Peyer's patch (tissue), 4 donors: ENCODE measurements around the gene NUBP1. TPM values are rescaled to one million over a fixed set of nuclear protein-coding genes. Genes with fewer than 3 reads are reported as not detected.
A peak's percentile ranks its signal among the peaks of the same experiment; 100 is the strongest.
"Not testable (repeated sequence)": the region's sequence is repeated elsewhere in the genome, so short reads cannot be mapped to it uniquely, and the experiment has no call there.

Experiments
- DNase-seq, 3 donors: peaks; one replicate each; pipeline ENCODE4 v3.0.0-alpha.2; 2017 to 2019
- H3K27ac ChIP-seq, 4 donors: fragments of 200-600 bp; sonication (generic); one replicate each; pipeline ENCODE4 v1.5.1; 2016 to 2019
- H3K27me3 ChIP-seq, 2 donors: fragments of 200-600 bp; sonication (generic); one replicate each; pipeline ENCODE4 v1.5.1; 2019
- H3K36me3 ChIP-seq, 3 donors: fragments of 200-600 bp; sonication (generic); one replicate each; pipeline ENCODE4 v1.5.1; 2016 to 2019
- H3K4me1 ChIP-seq, 4 donors: fragments of 200-600 bp; sonication (generic); one replicate each; pipeline ENCODE4 v1.5.1; 2016 to 2019
- H3K4me3 ChIP-seq, 4 donors: fragments of 200-600 bp; sonication (generic); 1 replicate in 3 of 4; 2 replicates in 1 of 4; pipeline ENCODE4 v1.5.1; 2016 to 2019; ENCODE audit warnings: mild to moderate bottlenecking in 1 of 4
- H3K9me3 ChIP-seq, 4 donors: fragments of 200-600 bp; sonication (generic); one replicate each; pipeline ENCODE4 v1.5.1; 2016 to 2019; ENCODE audit warnings: mild to moderate bottlenecking in 1 of 4
- CTCF ChIP-seq, 6 experiments: fragments of 450-650 bp in 4 of 6; fragments of 200-600 bp in 2 of 6; sonication (generic) in 1 of 6; IDR thresholded peaks; one replicate each; pipeline ENCODE4 v1.5.1; 2017 to 2019; ENCODE audit warnings: antibody characterized with exemption in 6 of 6, mild to moderate bottlenecking in 3 of 6, moderate library complexity in 1 of 6
- POLR2A ChIP-seq, 2 donors: fragments of 450-650 bp; IDR thresholded peaks; one replicate each; pipeline ENCODE4 v1.5.1; 2017; ENCODE audit warnings: antibody characterized with exemption in 2 of 2, mild to moderate bottlenecking in 2 of 2, moderate library complexity in 2 of 2
- total RNA-seq, 4 donors: library from RNA; depleted of rRNA; stranded (reverse); fragments of >200 nt; gene quantifications; one replicate each; pipeline ENCODE4 v1.1.0, GENCODE V29; 2016

The NUBP1 gene
- total RNA-seq, 4 donors from 2014 or later = 18.9 to 31.4 (median 23.9) TPM

DNA sequence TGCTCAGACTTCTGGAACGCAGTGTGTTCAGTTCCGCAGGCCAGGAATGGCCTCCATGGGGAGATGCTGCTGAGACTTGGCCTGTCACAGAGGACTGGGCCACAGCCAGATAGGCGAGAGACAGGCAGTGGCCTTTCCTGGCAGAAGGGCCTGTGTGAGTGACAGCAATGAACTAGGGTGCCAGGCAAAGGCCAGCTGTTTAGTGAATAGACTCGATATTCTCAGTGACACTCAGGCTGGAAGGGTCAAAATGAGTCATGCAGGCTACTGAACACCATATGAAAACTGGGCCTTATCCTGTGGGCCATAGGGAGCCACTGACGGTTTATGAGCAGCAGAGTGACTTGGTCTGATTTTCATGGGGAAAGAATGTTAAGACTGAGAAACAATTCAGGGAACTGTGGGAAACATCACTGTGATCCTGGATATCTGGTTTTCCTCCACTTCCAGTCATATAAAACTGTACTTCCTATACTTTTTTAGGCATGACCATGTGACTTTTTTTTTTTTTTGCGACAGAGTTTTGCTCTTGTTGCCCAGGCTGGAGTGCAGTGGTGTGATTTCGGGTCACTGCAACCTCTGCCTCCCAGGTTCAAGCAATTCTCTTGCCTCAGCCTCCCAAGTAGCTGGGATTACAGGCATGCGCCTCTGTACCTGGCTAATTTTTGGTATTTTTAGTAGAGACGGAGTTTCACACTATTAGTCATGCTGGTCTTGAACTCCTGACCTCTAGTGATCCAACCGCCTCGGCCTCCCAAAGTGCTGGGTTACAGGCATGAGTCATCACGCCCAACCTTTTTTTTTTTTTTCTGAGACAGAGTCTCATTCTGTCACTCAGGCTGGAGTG, 5.2 kb upstream of the NUBP1 start:
- Histone ChIP-seq H3K4me3 (no peak overlapping the region), H3K4me1 (peaks cover 0 to 23% (median 6%) of the 10 kb centered on the region in 4 donors), H3K27me3 (no peaks in the 10 kb centered on the region), H3K9me3 (no peaks in the 10 kb centered on the region), H3K27ac (peak overlapping the region; percentile 4 to 52 (median 45)), H3K36me3 (no peaks in the 10 kb centered on the region)
- TF ChIP-seq CTCF (IDR thresholded peaks at IDR 0.05) (no peak), POLR2A (IDR thresholded peaks at IDR 0.05) (no peak)
- peak in 1 of 3 donors; percentile 63 for DNase-seq

DNA sequence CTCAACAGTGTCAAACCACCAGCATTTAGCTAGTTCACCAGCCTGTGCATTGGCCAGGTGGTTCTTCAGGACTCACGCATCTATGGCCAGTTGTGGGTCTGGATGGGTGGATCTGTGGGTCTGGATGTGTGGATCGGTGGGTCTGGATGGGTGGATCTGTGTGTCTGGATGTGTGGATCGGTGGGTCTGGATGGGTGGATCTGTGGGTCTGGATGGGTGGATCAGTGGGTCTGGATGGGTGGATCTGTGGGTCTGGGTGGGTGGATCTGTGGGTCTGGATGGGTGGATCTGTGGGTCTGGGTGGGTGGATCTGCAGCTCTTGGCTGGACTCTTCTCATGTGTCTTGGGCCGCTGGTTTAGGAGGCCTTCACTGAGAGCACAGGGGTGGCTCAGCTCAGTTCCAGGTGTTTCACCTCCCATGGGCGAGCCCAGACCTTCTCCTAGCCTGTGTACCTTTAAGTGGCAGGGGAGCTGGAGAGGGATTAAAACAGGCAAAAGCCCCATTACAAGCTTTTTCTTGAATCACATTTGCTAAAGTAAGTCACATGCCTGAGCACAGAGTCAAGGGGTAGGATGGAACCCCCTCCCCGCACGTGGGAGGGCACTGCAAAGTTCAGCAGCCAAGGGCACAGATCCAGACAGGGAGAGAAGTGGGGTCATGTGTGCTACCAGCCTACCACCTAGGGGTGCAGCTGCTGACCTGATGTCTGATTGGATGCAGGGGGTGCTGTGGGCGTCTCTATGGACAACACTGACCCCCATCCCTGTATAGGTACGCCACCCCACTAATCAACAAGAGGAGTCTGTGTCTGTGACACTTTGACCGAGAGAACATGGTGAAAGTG, 3.4 kb upstream of the NUBP1 start:
- Histone ChIP-seq H3K27me3 (no peaks in the 10 kb centered on the region), H3K27ac (no peak overlapping the region), H3K36me3 (no peaks in the 10 kb centered on the region), H3K9me3 (no peaks in the 10 kb centered on the region), H3K4me1 (peaks cover 0 to 30% (median 8%) of the 10 kb centered on the region in 4 donors), H3K4me3 (no peak overlapping the region)
- no peak for TF ChIP-seq POLR2A (IDR thresholded peaks at IDR 0.05)
- no peak for TF ChIP-seq CTCF (IDR thresholded peaks at IDR 0.05)
- no peak for DNase-seq

- H3K27me3 ChIP-seq = no peaks in the 10 kb centered on the region
- no peak for TF ChIP-seq POLR2A (IDR thresholded peaks at IDR 0.05)
- no peak for DNase-seq
- peaks cover 0 to 30% (median 8%) of the 10 kb centered on the region in 4 donors for H3K4me1 ChIP-seq
- no peak overlapping the region for H3K4me3 ChIP-seq
- no peaks in the 10 kb centered on the region for H3K36me3 ChIP-seq
- no peak overlapping the region for H3K27ac ChIP-seq
- H3K9me3 ChIP-seq = no peaks in the 10 kb centered on the region
Observed at GRCh38 chr16:10740845-10741208, 2.8 kb upstream of the NUBP1 start.

DNA sequence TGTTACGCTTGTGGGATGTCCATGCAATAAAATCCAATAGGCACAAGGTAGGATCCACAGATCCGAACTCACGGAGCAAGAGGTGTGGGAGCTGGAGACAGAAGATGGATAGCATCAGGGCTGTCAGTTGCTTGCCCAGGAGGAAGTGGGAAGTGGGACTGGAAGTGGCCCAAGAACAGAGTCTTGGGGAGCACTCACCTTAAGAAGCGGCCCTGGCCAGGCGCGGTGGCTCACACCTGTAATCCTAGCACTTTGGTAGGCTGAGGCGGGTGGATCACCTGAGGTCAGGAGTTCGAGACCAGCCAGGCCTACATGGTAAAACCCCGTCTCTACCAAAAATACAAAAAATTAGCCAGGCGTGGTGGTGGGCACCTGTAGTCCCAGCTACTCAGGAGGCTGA, 2.4 kb upstream of the NUBP1 start:
- H3K27ac ChIP-seq, DNase-seq: not testable (repeated sequence)

GRCh38 chr16:10741844-10742243, 1.8 kb upstream of the NUBP1 start:
- Histone ChIP-seq H3K4me1 (peaks cover 0 to 30% (median 8%) of the 10 kb centered on the region in 4 donors), H3K36me3 (no peaks in the 10 kb centered on the region), H3K4me3 (no peak overlapping the region), H3K27ac (no peak overlapping the region), H3K27me3 (no peaks in the 10 kb centered on the region), H3K9me3 (no peaks in the 10 kb centered on the region)
- no peak for DNase-seq
- no peak for TF ChIP-seq POLR2A (IDR thresholded peaks at IDR 0.05)
- no peak for TF ChIP-seq CTCF (IDR thresholded peaks at IDR 0.05)

More for the DNA sequence above, 2.4 kb upstream of the NUBP1 start:
- not testable (repeated sequence) for H3K36me3 ChIP-seq, H3K9me3 ChIP-seq, H3K27me3 ChIP-seq, H3K4me3 ChIP-seq
- H3K4me1 ChIP-seq = peaks cover 0 to 30% (median 8%) of the 10 kb centered on the region in 4 donors

- Histone ChIP-seq H3K9me3 (no peaks in the 10 kb centered on the region), H3K27ac (peak overlapping the region; percentile 92 to 99 (median 94)), H3K36me3 (peaks cover 0 to 12% (median 0%) of the 10 kb centered on the region in 3 donors), H3K27me3 (no peaks in the 10 kb centered on the region), H3K4me1 (peaks cover 0 to 21% (median 2%) of the 10 kb centered on the region in 4 donors), H3K4me3 (peak overlapping the region in 3 of 4 donors; percentile 64 to 67 (median 64))
- DNase-seq = no peak
- no peak for TF ChIP-seq CTCF (IDR thresholded peaks at IDR 0.05)
- no peak for TF ChIP-seq POLR2A (IDR thresholded peaks at IDR 0.05)
Observed at GRCh38 chr16:10743227-10743609, 424 bp upstream of the NUBP1 start.
